Tibial artery (tissue), 4 donors: ENCODE data around the gene SLC66A2.

Source experiments
- DNase-seq, 2 donors: peaks; one replicate each; pipeline ENCODE4 v3.0.0-alpha.2; 2019
- H3K27ac ChIP-seq, 2 donors: fragments of 200-600 bp; sonication (generic) in 1 of 2; 1 replicate in 1 of 2; 2 replicates in 1 of 2; pipeline ENCODE4 v1.5.1; 2018 to 2019; ENCODE audit warnings: mild to moderate bottlenecking in 1 of 2
- H3K27me3 ChIP-seq, 2 donors: fragments of 200-600 bp; sonication (generic) in 1 of 2; one replicate each; pipeline versions ENCODE4 v1.5.1 to v1.6.0; 2016 to 2019
- H3K36me3 ChIP-seq, 3 donors: fragments of 200-600 bp; sonication (generic) in 2 of 3; one replicate each; pipeline ENCODE4 v1.5.1; 2016 to 2019; ENCODE audit warnings: mild to moderate bottlenecking in 2 of 3
- H3K4me1 ChIP-seq, 4 donors: fragments of 200-600 bp; sonication (generic) in 2 of 4; 1 replicate in 3 of 4; 2 replicates in 1 of 4; pipeline ENCODE4 v1.5.1; 2016 to 2019
- H3K4me3 ChIP-seq, 2 donors: fragments of 200-600 bp; sonication (generic) in 1 of 2; 1 replicate in 1 of 2; 2 replicates in 1 of 2; pipeline ENCODE4 v1.5.1; 2018 to 2019; ENCODE audit warnings: mild to moderate bottlenecking in 2 of 2
- H3K9me3 ChIP-seq, 3 donors: fragments of 200-600 bp; sonication (generic) in 1 of 3; one replicate each; pipeline ENCODE4 v1.5.1; 2016 to 2019
- intact Hi-C: fragments of 100-400 bp; cut with DNase I; formaldehyde crosslinking; loops from one replicate; pipeline ENCODE4 v1.15.0; 2023; ENCODE audit warnings: low total_unique reads
- TF ChIP-seq, protein P1 (sequence below), 2 experiments: fragments of 200-600 bp in 1 of 2; fragments of 450-650 bp in 1 of 2; IDR thresholded peaks; one replicate each; pipeline ENCODE4 v1.5.1; 2017 to 2019; ENCODE audit warnings: antibody characterized with exemption in 2 of 2, mild to moderate bottlenecking in 1 of 2, moderate library complexity in 1 of 2

Gene SLC66A2

GRCh38 chr18:79900610-79901570 is 50.6 kb downstream of the SLC66A2 start:
- TF ChIP-seq, protein P1, sequence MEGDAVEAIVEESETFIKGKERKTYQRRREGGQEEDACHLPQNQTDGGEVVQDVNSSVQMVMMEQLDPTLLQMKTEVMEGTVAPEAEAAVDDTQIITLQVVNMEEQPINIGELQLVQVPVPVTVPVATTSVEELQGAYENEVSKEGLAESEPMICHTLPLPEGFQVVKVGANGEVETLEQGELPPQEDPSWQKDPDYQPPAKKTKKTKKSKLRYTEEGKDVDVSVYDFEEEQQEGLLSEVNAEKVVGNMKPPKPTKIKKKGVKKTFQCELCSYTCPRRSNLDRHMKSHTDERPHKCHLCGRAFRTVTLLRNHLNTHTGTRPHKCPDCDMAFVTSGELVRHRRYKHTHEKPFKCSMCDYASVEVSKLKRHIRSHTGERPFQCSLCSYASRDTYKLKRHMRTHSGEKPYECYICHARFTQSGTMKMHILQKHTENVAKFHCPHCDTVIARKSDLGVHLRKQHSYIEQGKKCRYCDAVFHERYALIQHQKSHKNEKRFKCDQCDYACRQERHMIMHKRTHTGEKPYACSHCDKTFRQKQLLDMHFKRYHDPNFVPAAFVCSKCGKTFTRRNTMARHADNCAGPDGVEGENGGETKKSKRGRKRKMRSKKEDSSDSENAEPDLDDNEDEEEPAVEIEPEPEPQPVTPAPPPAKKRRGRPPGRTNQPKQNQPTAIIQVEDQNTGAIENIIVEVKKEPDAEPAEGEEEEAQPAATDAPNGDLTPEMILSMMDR (IDR thresholded peaks at IDR 0.05) = no peak
- Histone ChIP-seq H3K4me1 (no peaks in the 10 kb centered on the region), H3K36me3 (peaks cover 25 to 38% (median 26%) of the 10 kb centered on the region in 3 donors), H3K4me3 (no peak overlapping the region), H3K27me3 (no peaks in the 10 kb centered on the region), H3K9me3 (peaks cover 9 to 70% (median 51%) of the 10 kb centered on the region in 3 donors), H3K27ac (no peak overlapping the region)
- peak; percentile 14 to 57 for DNase-seq
- intact Hi-C loops = no loop called here

DNA sequence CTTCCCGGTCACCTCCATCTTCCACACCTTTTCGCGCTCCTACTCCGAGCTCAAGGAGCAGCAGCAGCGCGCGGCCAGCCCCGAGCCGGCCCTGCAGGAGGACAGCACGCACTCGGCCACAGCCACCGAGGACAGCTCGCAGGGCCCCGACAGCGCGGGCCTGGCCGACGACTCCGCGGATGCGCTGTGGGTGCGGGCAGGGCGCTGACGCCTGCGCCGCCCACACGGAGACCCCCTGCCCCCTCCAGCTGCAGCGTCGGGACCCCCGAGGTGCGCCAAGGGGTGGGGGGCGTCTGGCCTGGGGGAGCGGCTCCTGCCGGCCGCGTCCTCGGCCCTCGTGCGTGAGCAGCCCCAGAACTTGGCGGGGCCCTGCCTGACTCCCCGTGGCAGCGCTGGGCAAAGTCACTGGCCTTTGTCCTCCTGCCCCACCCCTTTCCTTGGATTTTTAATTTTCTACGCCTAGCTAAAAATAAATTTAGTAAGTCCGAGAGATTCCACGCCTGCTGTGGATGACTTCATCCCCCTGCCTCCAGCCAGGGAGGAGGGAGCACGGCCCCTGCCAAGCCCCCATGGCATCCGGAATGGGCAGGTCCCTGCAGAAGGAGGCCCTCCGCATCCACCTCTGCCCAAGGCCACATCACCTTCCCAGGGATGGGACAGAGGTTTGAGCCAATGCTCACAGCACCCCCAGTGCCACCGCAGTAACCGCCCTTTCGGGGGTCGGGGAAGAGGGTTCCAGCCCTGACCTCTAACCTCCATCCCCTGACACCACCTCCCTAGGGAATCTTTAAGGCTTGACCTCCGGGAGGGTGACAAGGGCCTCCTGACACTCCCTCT is 51.6 kb downstream of the SLC66A2 start:
- H3K4me3 ChIP-seq = no peak overlapping the region
- no peak overlapping the region for H3K27ac ChIP-seq
- TF ChIP-seq, protein P1 (IDR thresholded peaks at IDR 0.05) = no peak
- H3K9me3 ChIP-seq = peaks cover 9 to 79% (median 54%) of the 10 kb centered on the region in 3 donors
- no peaks in the 10 kb centered on the region for H3K4me1 ChIP-seq
- intact Hi-C loops = no loop called here
- H3K27me3 ChIP-seq = no peaks in the 10 kb centered on the region
- peaks cover 25 to 32% (median 26%) of the 10 kb centered on the region in 3 donors for H3K36me3 ChIP-seq
- peak in 1 of 2 donors; percentile 65 for DNase-seq

DNA sequence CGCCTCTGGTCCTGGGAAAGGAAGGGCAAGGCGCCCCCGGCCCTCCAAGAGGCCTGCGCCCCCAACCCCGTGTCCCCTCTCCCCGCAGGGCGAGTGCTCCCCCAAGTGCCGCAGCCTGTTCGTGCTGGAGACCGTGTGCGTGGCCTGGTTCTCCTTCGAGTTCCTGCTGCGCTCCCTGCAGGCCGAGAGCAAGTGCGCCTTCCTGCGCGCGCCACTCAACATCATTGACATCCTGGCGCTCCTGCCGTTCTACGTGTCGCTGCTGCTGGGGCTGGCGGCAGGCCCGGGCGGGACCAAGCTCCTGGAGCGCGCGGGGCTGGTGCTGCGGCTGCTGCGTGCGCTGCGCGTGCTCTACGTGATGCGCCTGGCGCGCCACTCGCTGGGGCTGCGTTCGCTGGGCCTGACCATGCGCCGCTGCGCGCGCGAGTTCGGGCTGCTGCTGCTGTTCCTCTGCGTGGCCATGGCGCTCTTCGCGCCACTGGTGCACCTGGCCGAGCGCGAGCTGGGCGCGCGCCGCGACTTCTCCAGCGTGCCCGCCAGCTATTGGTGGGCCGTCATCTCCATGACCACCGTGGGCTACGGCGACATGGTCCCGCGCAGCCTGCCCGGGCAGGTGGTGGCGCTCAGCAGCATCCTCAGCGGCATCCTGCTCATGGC is 52.4 kb downstream of the SLC66A2 start:
- no peaks in the 10 kb centered on the region for H3K27me3 ChIP-seq
- no peak overlapping the region for H3K4me3 ChIP-seq
- TF ChIP-seq, protein P1 (IDR thresholded peaks at IDR 0.05) = no peak
- no peak overlapping the region for H3K27ac ChIP-seq
- H3K4me1 ChIP-seq = no peaks in the 10 kb centered on the region
- intact Hi-C loops = no loop called here
- no peak for DNase-seq
- peaks cover 7 to 87% (median 50%) of the 10 kb centered on the region in 3 donors for H3K9me3 ChIP-seq
- peaks cover 21 to 25% (median 22%) of the 10 kb centered on the region in 3 donors for H3K36me3 ChIP-seq

- H3K4me3 ChIP-seq = no peak overlapping the region
- H3K36me3 ChIP-seq = peaks cover 11 to 15% (median 12%) of the 10 kb centered on the region in 3 donors
- intact Hi-C loops = no loop called here
- H3K9me3 ChIP-seq = peaks cover 7 to 87% (median 46%) of the 10 kb centered on the region in 3 donors
- peak in 1 of 2 donors; percentile 10 for DNase-seq
- H3K4me1 ChIP-seq = no peaks in the 10 kb centered on the region
- no peaks in the 10 kb centered on the region for H3K27me3 ChIP-seq
- H3K27ac ChIP-seq = no peak overlapping the region
- TF ChIP-seq, protein P1 (IDR thresholded peaks at IDR 0.05) = no peak
Measured at GRCh38 chr18:79897940-79898625, 53.4 kb downstream of the SLC66A2 start.

- Histone ChIP-seq H3K9me3 (peaks cover 7 to 88% (median 46%) of the 10 kb centered on the region in 3 donors), H3K4me1 (no peaks in the 10 kb centered on the region), H3K27me3 (no peaks in the 10 kb centered on the region), H3K36me3 (peaks cover 0 to 1% (median 0%) of the 10 kb centered on the region in 3 donors), H3K27ac (no peak overlapping the region), H3K4me3 (no peak overlapping the region)
- TF ChIP-seq, protein P1 (IDR thresholded peaks at IDR 0.05) = no peak
- DNase-seq = no peak
- intact Hi-C loops = no loop called here
Measured at GRCh38 chr18:79896738-79897137, 54.7 kb downstream of the SLC66A2 start.
